Urothelium cell line (cell line): ENCODE data around the gene SHROOM3.

Experiments used
- DNase-seq: peaks from one replicate; pipeline ENCODE4 v3.0.0; 2011; ENCODE audit warnings: low spot score, mixed read lengths
- FAIRE-seq: peaks from 2 replicates; lab custom pipeline; 2011; peaks lifted over from hg19 to GRCh38; lab: Jason Lieb, UNC

The SHROOM3 gene

DNA sequence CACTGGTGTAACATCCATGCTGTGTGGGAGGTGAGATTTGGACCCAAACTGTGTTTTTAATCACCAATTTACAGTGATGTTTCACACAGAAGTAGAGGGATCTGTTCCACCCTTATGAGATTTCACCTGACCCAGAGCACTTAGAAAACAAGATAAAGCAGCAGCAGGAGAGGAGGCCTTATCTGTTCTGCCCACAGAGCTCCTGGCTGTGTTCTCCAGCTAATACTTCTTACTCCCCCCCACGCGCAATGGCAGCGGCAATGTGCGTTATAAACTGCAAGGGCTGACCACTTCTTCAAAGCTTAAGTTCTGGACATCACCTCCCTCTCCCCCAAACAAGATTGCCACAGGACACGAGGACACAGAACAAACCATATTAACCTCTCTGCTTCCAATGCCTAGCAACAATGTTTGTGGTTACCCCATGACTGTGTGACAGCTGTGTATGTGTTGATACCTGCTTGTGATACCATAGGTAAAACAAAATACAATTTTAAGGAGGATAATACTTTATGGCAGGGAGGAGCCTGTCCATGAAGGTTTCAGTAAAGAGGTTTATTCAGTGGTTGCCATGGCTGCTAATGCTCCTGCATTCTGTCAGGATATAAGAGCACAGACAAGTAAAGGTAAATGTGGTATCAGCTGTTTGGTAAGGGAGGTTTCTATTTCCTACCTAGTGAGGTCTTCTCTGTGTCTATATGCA, 252.9 kb downstream of the SHROOM3 start:
- peak; percentile 67 for FAIRE-seq
- no peak for DNase-seq

DNA sequence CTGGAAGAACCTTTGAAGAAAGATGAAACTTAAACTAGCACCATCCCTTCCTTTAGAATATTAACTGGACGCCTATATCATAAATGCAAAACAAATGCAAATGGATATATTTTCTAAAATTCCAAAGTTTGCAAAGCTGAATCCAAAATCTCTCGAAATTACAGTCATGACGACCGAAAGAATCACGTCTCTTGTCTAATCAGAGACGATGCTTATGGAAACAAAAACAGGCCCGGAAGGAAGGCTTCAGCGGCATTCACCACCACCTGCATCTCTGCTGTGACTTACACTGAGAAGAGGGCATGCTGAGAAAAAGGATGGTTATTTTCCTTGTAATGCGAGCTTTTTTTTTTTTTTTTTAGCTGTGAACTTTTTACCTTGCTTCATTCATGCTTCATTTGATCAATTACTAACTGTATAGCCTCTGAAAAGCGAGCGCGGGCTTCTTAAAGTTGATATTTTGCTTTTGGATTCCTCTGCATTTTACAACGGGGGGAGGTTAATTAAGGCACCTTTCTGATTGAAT, 253.7 kb downstream of the SHROOM3 start:
- DNase-seq (no peak), FAIRE-seq (no peak)

DNA sequence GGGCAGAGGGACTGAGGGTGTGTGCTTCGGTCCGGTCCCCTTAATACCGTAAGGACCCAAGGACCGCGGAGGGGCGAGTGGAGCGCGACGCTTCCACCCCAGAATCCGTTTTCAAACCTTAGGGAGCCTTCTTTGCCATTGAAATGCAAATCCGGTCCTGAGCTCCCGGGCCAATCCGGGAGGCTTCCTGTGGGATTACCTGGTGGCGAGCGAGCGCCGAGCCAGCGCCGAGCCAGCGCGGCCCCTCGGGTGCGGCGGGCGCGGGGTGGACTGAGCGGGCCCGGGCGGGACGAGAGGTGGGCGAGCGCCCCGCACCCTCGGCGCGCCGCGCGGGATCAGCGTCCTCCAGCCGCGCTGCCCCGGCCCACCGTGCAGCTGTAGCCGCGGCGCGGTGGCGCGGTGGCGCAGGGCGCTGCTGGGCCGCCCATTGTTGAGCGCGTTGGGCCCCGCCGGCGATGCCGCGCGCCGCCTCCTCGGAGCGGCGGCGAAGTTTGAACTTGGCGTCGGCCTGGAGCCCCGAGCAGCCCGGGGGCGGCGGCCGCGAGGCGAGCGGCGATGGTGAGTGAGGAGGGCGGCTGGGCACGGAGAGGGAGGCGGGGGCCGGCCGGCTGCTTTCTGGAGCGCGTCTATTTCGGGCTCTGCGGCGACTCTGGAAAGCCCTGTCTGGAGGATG, 254.3 kb downstream of the SHROOM3 start:
- DNase-seq (peak; percentile 67), FAIRE-seq (no peak)

DNA sequence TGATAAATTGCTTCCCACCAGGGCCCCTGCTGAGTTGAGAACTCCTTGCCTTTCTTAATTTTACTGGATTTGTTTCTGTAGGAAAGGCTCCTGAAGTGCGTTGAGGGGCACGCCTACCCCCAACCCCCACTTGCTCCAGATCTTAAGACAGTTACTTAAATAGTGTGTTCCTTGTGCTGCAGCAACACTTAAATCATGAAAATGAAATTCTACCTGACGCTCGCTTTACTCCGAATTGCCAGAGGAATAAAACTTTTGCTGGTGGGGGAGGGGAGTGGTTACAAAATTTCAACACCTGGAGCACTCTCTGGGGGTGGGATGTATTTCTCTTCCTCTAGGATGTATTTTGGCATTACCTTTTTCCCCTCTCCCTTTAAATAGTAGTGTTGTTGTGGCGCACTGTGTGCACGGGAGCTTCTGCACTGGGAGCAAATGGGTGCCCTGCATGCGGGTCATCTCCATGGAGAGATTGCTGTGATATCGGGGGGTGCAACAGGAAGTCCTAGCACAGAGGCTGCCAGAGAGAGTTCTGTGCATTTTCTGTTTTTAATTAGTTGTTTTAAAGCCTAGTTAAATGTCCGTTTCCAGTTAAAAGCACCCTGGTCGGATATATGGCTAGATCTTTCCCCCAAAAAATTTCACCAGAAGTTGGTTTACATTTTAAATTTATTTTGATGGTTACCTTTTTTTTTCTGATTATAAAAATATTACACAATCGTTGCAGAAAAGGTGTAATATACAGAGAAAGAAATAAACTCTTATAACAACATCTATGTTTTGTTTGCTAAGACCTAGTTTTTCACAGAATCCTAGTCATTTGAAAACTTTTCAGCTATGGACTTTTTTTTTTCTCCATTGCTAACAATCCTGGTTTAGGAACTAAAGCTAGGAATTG, 255.2 kb downstream of the SHROOM3 start:
- FAIRE-seq (no peak), DNase-seq (peak; percentile 40)

DNA sequence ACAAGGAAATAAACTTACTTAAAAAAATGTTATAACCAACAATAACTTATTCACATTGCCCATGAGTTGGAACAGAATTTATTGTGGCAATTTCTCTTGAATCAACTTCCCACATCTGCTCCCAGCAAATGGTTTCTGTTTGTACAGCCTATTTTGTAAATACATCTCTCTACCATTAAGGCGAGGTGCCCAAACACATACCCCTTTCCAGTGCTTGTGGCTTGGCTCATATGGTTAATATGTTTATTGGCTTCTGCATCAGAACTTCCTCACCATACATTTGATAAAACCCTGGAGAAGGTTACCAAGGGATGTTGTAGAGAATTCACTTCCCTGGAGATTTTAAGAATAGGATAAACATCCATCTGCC, 255.9 kb downstream of the SHROOM3 start:
- DNase-seq (no peak), FAIRE-seq (no peak)

DNA sequence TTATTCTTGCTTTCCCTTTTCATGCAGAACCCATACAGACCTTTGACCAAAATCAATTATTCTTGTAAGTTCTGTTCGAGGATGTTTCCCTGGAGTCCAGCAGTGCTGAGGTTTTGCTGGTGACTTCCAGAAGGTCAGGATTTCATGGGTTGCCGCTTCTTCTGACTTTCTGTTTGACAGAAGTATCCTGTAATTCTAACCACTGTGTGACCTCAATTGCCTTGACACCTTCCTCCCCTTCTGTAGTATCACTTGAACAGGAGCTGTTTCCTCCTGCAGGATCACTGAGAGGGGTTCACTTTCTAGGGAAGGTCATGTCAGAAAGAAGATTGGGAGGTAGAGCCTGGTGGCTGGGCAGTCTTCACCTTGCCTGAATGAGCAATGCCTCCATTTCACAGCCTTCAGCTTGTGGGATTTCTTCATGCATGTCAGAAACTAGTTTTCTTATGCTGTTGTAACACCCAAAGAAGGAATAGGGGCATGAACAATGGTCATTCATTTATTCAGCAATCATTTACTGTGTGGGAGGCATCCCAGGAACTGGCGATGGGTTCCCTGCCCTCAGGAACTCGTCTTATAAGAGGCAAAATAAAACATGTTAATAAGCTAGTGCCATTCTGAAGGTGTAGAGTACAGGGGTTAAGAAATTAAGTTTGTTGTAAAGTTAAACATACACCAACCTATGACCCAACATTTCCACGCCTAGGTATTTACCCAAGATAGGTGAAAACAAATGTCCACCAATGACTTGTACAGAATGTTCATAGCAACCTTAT, 257.0 kb downstream of the SHROOM3 start:
- no peak for DNase-seq
- no peak for FAIRE-seq

DNA sequence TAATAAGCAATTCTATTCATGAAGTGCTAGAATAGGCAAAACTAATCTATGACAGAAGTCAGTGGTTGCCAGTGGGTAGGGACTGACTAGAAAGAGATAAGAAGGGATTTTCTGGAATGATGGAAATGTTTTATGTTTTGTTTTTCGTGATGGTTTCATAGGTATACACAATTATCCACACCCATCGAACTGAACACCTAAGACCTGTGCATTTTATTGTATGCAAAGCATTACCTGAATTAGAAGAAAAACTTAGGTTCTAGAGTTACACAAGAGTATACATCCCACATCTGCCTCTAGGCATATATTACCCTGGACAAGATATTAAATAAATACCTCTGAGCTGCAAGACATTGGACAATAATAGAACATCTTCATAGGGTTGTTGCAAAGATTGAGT, 257.7 kb downstream of the SHROOM3 start:
- DNase-seq: no peak
- FAIRE-seq: no peak

DNA sequence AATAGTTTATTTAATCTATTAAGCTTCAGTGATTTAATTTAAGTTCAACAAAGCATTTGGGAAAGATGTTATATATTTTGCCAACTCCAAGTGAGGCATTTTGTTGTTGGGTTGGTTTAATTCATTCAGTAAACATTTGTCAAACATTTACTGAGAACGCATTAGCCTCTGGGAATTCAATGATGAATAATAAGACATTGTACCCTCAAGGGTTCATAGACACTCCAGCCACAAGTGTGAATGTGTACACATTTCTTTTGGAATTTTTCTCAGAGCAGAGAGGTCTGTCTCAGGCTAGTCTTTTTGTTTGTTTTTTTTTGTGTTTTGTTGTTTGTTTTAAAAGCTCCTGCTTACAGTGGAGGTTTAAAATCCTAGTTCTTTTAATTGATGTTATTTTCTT, 259.0 kb downstream of the SHROOM3 start:
- FAIRE-seq (no peak), DNase-seq (no peak)

DNA sequence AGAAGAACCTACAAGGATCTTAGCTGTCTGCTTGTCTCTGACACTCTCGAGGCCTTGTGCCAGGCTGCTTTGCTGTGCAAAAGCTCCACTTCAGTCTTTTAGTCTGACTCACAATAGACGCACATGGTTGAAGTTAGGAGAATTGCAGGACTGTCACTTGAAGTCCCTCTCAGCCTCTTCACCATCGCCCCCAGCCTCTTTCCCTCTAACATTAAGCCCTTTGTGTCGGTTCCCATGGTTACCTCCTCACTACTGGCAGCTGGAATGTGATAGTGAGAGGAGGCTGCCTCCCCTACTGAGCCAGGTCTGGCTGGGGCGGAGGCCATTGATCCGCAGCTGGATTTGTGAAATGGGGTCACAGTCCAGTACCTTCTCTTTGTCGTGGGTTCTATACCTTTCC, 261.1 kb downstream of the SHROOM3 start:
- FAIRE-seq: no peak
- DNase-seq: no peak

DNA sequence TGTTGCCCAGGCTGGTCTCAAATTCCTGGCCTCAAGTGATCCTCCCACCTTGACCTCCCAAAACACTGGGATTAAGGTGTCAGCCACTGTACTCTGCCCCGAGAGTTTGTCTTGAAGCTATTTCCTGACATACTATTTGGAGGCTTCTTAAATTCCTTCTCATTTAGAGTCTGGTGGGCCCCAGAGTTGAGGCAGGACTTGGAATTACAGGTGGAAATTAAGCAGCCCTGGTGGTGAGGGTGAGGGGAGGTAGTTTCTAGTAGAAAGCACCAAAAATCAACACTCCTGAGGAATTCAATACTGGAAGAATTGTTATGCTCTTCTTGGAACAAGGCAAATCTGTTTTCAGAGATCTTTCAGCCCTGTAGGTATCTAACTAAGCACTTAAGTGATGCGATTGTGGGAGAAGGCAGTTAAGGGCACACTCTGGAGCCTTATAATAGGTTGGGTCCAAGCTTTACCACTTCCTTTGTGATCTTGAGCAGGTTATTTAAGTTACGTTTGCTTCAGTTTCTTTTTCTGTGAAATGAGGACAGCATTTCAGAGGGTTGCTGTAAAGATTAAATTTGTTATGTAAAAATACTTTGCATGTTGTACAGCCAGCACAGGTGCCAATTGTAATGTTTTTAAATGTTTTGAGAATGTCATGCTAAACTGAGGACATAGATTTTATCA, 262.2 kb downstream of the SHROOM3 start:
- DNase-seq (no peak), FAIRE-seq (no peak)

DNA sequence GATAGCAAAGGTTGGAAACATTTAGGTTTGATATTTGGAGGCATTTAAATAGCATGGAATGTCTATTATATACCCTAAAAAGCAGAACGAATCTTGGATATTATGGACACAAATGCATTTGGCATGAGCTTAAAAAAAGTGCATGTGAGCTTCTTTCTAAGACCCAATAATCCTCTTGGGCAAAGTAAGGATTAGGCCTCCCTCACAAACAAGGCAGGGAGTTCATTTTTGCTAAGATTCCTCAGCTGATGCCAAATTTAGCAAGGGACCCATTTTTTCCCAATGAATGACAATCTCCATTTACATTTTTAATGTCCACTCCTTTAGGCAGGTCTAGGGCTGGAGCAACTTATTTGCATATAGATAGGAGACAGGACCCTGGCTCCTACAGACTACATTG, 263.1 kb downstream of the SHROOM3 start:
- FAIRE-seq: no peak
- no peak for DNase-seq

DNA sequence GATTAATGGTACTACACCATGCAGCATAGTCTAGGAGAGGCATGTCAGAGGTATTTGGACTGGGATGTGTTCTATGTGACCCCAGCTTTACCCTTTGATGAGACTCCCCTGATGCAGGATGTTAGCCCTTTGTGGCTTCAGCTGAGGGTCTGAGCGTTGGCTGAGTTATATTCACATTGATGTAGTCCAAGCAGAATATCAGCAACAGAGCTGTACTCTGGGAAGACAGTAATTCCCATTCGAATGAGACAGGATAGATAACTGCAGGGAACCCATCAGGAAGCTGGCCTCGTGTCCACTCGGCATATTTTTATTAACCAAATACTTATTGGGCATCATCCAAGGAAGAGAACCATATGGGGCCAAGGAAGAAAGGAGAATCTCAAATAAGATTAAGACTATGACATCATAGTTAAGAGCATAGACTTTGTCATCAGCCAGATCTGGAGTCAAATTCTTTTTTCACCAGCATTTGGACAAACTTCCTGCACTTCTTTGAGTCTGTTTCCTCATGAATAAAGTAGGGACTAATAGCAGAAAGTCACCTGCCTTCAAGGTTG, 264.8 kb downstream of the SHROOM3 start:
- FAIRE-seq: no peak
- no peak for DNase-seq

DNA sequence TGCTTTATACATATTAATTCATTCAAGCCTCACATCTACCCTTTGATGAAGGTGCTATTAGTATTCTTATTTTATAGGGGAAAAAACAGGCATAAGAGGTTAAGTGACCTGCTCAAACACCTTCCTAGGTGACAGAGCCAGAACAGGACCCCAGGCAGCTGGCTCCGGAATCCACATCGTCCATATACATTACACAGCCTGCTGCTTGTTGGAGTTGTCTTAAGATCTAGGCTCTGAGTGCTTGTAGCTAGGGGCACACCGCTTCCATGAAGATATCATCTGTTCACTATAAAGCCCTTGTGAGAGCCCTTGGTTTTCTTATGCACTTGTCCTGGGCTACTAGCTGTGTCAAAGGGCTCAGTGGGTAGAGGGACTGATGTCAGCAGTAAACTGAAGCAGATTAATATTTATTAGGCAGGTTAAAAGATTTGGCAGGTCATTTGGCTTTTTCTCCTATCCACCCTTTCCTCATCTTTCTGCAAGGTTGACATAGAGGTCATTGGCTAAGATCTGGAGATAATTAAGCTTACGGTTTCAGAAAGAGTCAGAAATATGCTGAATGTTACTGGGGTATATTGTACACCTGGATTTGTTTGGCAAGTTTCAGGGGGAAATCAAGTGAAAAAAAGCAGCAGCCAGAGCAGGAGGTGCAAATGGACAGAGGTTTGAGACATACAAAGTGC, 267.6 kb downstream of the SHROOM3 start:
- FAIRE-seq (no peak), DNase-seq (no peak)

DNA sequence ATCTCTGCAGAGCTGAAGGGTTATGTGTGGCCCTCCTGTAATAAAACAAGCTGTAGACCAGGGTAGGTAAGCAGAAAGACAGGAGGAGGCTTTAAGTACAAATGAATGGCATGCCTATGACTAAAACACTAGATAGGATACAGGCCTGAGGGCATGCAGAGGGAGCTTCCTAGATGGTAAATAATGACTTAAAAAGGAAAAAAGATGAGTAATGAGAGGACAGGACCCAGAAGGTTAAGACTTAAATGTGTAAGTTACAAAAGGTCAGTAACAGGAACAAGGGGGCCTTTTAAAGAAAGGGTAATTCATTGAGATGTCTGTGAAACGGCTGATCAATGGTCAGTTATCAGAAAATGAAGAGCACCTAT, 268.1 kb downstream of the SHROOM3 start:
- DNase-seq (no peak), FAIRE-seq (no peak)

DNA sequence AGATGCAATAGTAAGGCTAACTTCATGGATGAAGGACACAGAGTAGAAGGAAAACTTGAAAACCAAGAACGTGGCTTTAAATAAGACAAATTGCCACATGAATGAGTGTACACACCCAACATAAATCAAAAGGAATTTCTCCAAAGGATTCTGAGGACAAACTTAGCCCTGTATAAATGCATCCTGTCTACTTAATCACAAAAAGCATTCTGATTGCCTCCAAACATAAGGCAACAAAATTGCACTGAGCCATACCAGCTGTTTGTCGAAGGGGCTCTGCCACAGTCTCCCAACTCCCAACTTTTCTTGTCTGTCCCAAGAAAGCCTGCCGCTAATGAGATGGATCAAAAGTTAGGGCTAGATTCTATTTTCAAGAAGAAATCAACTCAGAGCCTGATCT, 268.6 kb downstream of the SHROOM3 start:
- FAIRE-seq (no peak), DNase-seq (peak; percentile 32)

DNA sequence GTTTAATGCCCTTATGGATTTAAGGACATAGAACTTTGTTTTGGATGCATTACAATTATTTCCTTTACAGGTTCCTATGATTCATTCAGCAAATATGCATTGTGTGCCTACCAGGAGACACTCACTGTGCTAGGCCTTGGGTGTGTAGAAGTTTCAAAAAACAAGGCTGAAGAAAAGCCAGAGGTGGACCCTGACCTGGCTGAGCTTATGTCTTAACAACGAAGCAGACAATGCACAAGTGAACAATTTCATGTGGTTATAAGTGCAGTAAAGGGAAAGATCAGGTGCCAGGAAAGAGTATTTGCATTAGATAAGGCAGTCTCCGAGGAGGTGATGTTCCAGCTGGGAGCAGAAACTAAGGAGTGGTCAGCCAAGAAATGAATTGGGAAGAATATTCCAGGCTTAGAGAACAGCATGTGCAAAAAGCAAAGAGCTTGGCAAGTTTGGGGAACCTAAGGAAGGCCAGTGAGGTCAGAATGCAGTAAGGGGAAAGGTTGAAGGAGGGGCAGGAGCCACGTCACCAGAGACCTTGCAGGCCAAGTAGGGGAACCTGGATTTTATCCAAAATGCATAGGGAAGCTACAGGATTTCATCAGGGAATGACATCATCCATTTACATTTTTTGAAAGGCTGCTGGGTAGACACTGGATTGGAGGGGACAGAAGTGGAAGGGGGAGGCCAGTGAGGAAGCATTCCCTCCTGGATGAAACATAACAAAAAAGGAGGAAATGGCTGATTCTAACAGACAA, 269.3 kb downstream of the SHROOM3 start:
- DNase-seq: peak; percentile 65
- FAIRE-seq: peak; percentile 44

DNA sequence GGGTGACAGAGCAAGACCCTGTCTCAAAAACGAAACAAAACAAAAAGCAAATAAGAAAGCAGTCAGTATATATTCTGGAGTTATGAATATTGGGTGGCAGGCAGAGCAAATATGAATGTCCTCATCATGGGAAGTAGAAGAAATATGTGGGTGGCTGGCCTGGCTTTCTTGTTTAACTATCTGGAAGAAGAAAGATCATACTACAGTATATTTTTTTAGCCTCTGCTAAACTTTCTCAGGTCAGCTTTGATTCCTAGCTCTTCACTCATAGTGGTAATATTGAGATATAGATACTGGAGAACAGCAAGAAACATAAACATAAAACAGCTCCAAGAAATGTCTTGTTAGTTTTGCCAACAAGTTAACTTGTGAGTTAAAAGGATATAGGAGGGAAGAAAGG, 270.4 kb downstream of the SHROOM3 start:
- FAIRE-seq: no peak
- no peak for DNase-seq

DNA sequence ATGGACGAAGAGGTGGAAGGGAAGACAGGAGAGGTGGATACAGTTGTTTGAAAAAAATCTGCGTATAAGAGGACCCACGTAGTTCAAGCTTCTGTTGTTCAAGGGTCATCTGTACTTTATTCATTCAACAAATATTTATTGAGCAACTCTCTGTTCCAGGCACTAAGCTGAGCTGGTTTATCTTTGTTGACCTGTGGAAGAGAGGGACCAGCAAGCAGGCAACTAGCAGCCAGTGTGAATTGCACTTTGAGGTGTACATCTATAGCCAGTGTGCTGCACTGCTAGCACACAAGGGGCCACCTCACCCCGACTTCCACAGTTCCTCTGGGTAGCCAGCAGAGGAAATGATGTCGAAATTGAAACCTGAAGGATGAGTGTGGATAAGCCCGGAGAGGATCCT, 271.6 kb downstream of the SHROOM3 start:
- FAIRE-seq (peak; percentile 9), DNase-seq (no peak)
